ENCODE results near the gene COMMD6. TPM values are rescaled to one million over a fixed set of nuclear protein-coding genes. Genes with fewer than 3 reads are reported as not detected.

Gene COMMD6
- 174 and 177 TPM in 2 replicates for total RNA-seq

GRCh38 chr13:75537401-75538365 lies at the start of gene COMMD6:
Gene COMMD6 (minus strand): TSS chr13:75537841. CDS start chr13:75537805, 36 bp downstream.
- ATAC-seq (ENCODE audit: low read depth) (peak; percentile 93), DNase-seq (peak; percentile 68)
- no peaks in the 10 kb centered on the region for H3K9me3 Mint-ChIP-seq
- ChIA-PET CTCF (no interaction called here), POLR2A (interaction anchor here (0.7 to 1.8 kb wide), 4 partner anchors 10 to 224 kb away, joined by 3 to 11 read pairs (median 3); partner anchors contain the start of gene UCHL3)
- H3K27me3 Mint-ChIP-seq, result no peaks in the 10 kb centered on the region
- intact Hi-C loops (cut with micrococcal nuclease), result loop anchor here (1.0 kb wide), 2 partner anchors 12 to 55 kb away; partner anchors contain the start of genes TBC1D4 and UCHL3
- peak within 1 kb of the TSS; percentile 89 for H3K27ac Mint-ChIP-seq
- peaks cover 36% of the 10 kb centered on the region for H3K4me1 Mint-ChIP-seq
- TF ChIP-seq CTCF (IDR thresholded peaks at IDR 0.05), result no peak
- peak within 1 kb of the TSS; percentile 99 for H3K4me3 Mint-ChIP-seq
- peaks cover 24% of the 10 kb centered on the region for H3K36me3 Mint-ChIP-seq (ENCODE audit: low read depth)

- Mint-ChIP-seq H3K36me3 (ENCODE audit: low read depth) (peaks cover 51% of the 10 kb centered on the region), H3K27ac (no peak overlapping the region), H3K4me3 (no peak overlapping the region), H3K4me1 (no peaks in the 10 kb centered on the region), H3K9me3 (peaks cover 10% of the 10 kb centered on the region), H3K27me3 (no peaks in the 10 kb centered on the region)
- TF ChIP-seq CTCF (IDR thresholded peaks at IDR 0.05), result no peak
- ATAC-seq (ENCODE audit: low read depth) (no peak), DNase-seq (no peak)
- ChIA-PET POLR2A (no interaction called here), CTCF (no interaction called here)
- intact Hi-C loops (cut with micrococcal nuclease), result no loop called here
Measured at GRCh38 chr13:75585153-75585552, 47.5 kb upstream of the COMMD6 start.

- Mint-ChIP-seq H3K27me3 (no peaks in the 10 kb centered on the region), H3K9me3 (peaks cover 10% of the 10 kb centered on the region), H3K36me3 (ENCODE audit: low read depth) (peaks cover 48% of the 10 kb centered on the region), H3K27ac (no peak overlapping the region), H3K4me3 (no peak overlapping the region), H3K4me1 (no peaks in the 10 kb centered on the region)
- TF ChIP-seq CTCF (IDR thresholded peaks at IDR 0.05), result no peak
- ChIA-PET POLR2A (no interaction called here), CTCF (no interaction called here)
- DNase-seq (no peak), ATAC-seq (ENCODE audit: low read depth) (no peak)
- intact Hi-C loops (cut with micrococcal nuclease), result no loop called here
Measured at GRCh38 chr13:75583091-75583490, 45.5 kb upstream of the COMMD6 start.

DNA sequence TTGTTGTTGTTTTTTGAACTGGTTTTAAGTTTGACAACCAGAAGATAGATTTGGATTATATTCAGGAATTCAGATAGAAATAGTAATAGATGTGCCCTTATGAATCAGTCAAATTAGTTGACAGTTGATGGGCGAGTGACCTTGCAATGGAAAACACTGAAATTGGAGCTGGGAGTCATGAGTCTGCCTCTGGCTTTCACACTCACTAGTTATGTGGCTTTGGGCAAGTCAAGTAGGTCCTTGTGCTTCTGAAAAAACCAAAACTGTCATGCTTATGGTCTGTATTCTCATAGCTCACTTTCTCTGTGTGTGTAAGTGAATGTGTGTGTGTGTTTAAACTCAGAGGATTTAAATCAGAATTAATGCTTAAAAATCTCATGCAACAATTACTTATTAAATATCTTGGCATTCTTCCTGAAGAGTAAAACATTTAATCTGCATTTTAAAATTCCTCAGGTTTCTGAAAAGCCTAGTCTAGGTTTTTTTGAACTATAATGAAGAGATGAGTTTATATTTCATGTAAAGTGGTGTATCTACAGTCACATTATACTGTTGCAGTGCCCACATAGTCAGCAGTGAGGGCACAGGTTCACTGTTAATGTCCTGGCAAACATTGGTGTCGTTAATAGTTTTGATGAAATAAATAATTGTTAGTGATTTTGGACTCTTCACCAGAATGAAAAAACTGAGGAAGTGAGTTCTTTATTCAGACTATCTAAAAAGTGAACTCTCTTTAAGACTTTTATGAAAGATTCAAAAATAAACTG lies 44.4 kb upstream of the COMMD6 start:
- Mint-ChIP-seq H3K9me3 (peaks cover 10% of the 10 kb centered on the region), H3K27ac (no peak overlapping the region), H3K4me1 (no peaks in the 10 kb centered on the region), H3K36me3 (ENCODE audit: low read depth) (peaks cover 50% of the 10 kb centered on the region), H3K4me3 (no peak overlapping the region), H3K27me3 (no peaks in the 10 kb centered on the region)
- ChIA-PET CTCF (no interaction called here), POLR2A (no interaction called here)
- intact Hi-C loops (cut with micrococcal nuclease), result no loop called here
- DNase-seq (no peak), ATAC-seq (ENCODE audit: low read depth) (no peak)
- no peak for TF ChIP-seq CTCF (IDR thresholded peaks at IDR 0.05)

- CTCF ChIA-PET, result no interaction called here
- POLR2A ChIA-PET, result no interaction called here
- Mint-ChIP-seq H3K4me1 (no peaks in the 10 kb centered on the region), H3K4me3 (no peak overlapping the region), H3K27ac (no peak overlapping the region), H3K9me3 (peaks cover 4% of the 10 kb centered on the region), H3K27me3 (no peaks in the 10 kb centered on the region), H3K36me3 (ENCODE audit: low read depth) (peaks cover 57% of the 10 kb centered on the region)
- TF ChIP-seq CTCF (IDR thresholded peaks at IDR 0.05), result no peak
- ATAC-seq (ENCODE audit: low read depth) (no peak), DNase-seq (no peak)
- intact Hi-C loops (cut with micrococcal nuclease), result no loop called here
Measured at GRCh38 chr13:75579529-75579928, 41.9 kb upstream of the COMMD6 start.
